GM21367 (cell line): Measurements from ENCODE around the gene EXOC4.

Experiments
- ATAC-seq: cut with Tn5 transposase; IDR thresholded peaks from one replicate; pipeline ENCODE4 v1.9.1; 2021; ENCODE audit not compliant: unreplicated experiment

The EXOC4 gene

GRCh38 chr7:133481676-133482075, 228.8 kb downstream of the EXOC4 start:
- ATAC-seq = no peak

GRCh38 chr7:133482599-133482998, 229.7 kb downstream of the EXOC4 start:
- no peak for ATAC-seq

GRCh38 chr7:133484086-133484485, 231.2 kb downstream of the EXOC4 start:
- no peak for ATAC-seq

GRCh38 chr7:133489906-133490305, 237.0 kb downstream of the EXOC4 start:
- ATAC-seq = no peak

GRCh38 chr7:133491201-133491691, 238.4 kb downstream of the EXOC4 start:
- ATAC-seq = no peak

- ATAC-seq = no peak
These were observed 239.2 kb downstream of the EXOC4 start for GRCh38 chr7:133491846-133492652.

- ATAC-seq = no peak
These were observed 244.2 kb downstream of the EXOC4 start for GRCh38 chr7:133497061-133497460.

GRCh38 chr7:133501771-133502170, 248.9 kb downstream of the EXOC4 start:
- no peak for ATAC-seq

- no peak for ATAC-seq
These were observed 249.6 kb downstream of the EXOC4 start for GRCh38 chr7:133502498-133502897.

GRCh38 chr7:133502972-133503371, 250.1 kb downstream of the EXOC4 start:
- no peak for ATAC-seq

- ATAC-seq = no peak
These were observed 251.9 kb downstream of the EXOC4 start for GRCh38 chr7:133504825-133505224.

DNA sequence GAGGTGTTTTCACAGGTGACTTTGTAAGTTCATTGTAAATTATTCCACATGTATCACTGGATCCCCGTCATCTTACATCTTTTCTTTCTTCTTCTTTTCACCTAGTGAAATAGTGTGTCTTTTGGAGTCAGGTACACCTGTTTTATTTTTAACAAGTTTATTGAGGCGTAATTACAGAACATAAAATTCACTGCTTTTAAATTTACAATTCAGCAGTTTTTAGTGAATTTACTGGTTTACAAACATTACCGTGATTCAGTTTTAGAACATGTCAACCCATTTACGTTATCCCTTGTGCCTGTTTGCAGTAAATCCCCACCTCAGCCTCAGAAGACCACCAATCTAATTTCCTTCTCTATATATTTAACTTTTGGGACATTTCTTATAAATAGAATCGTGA, 256.9 kb downstream of the EXOC4 start:
- no peak for ATAC-seq

GRCh38 chr7:133510326-133511055, 257.6 kb downstream of the EXOC4 start:
- ATAC-seq = no peak

GRCh38 chr7:133511252-133511651, 258.4 kb downstream of the EXOC4 start:
- no peak for ATAC-seq

- no peak for ATAC-seq
These were observed 258.8 kb downstream of the EXOC4 start for GRCh38 chr7:133511708-133512107.

DNA sequence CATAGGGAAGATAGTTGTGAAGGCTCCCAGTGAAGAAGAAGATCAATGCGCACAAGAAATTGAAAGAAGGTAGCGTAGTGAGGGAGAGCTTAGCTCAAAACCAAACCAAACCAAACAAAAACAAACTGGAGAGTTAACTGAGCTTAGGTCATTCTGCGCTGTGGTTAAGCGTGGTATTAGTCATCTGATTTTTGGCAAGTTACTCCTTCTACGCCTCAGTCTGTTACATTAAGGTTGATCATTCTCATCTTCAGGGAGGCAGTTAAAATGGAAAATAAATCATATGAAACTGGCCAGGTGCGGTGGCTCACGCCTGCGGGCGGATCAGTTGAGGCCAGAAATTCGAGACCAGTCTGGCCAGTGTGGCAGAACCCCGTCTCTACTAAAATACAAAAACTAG, 259.7 kb downstream of the EXOC4 start:
- ATAC-seq = no peak

DNA sequence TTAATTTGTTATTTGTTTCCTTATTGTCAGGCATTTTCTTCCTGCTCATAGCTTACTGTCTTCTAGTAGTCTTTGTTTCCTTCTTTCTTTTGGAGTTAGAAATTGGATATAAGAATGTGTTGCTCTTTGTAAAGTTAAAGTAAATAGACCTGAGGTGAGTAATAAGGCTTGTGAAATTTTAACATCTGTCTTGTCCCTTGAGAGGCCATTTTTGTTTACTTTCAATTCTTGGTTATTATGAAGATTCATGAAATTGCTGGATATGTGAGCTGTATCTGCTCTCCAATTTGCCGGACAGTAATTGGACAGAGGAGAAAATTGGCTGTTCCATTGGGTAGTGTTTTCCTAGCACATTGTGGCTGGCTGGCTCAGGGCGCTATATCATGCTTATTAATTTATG, 260.7 kb downstream of the EXOC4 start:
- no peak for ATAC-seq

GRCh38 chr7:133514551-133514950, 261.7 kb downstream of the EXOC4 start:
- no peak for ATAC-seq

DNA sequence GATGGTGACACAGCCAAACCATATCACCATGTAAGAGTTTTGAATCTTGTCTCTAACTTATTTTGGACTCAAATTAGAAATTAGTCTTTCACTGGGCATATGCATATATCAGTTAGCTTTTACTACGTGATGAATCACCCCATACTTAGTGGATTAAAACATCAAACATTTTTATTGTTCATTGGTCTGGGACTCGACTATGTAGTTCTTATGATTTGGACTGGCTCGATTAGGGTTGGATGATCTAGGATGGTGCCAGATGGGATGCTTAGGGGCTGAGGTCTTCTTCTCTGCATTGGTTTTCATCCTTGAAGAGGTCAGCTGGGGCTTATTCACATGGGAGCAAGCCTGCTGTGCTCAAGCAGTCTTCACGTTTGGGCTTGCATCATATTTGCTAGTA, 264.9 kb downstream of the EXOC4 start:
- ATAC-seq = no peak

DNA sequence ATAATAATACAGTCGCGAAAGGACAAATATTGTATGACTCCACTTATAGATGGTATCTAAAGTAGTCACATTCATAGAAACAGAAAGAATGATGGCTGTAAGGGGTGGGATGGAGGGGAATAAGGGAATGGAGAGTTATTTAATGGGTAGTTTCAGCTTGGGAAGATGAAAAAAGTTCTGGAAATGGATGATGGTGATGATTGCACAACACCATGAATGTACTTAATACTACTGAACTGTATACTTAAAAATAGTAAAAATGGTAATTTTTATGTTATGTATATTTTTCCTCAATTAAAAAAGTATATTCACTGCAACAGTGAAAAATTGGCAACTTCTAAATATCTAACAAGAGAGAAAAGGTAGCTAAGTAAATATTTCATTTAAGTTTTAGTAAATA, 265.8 kb downstream of the EXOC4 start:
- no peak for ATAC-seq

- no peak for ATAC-seq
These were observed 267.4 kb downstream of the EXOC4 start for GRCh38 chr7:133520248-133520647.

DNA sequence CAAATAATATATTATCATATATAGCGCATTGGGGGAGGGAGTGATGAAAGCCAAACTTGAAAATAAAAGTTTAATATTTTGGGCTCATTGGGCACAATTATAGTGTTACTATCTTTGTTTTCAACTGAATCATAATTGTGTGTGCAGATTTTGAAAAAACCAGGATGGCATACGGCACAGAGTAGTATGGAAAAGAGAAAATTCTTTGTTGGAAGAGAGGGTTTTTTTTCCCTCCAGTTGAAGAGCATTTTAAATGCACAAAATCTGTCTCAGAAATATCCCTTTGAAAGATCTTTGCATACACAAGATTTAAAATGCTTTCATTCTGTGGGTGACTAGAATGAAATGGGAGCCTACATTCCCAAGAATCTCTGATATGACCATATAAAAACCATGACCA, 269.6 kb downstream of the EXOC4 start:
- ATAC-seq = no peak
